HG03135 (cell line): ENCODE measurements around the gene OR51B5.
"Not testable (repeated sequence)": the region's sequence is repeated elsewhere in the genome, so short reads cannot be mapped to it uniquely, and the experiment has no call there.

Source experiments
- ATAC-seq: cut with Tn5 transposase; IDR thresholded peaks from one replicate; pipeline ENCODE4 v1.9.1; 2021; ENCODE audit warnings: mild to moderate bottlenecking, moderate library complexity; ENCODE audit not compliant: unreplicated experiment

Gene OR51B5

DNA sequence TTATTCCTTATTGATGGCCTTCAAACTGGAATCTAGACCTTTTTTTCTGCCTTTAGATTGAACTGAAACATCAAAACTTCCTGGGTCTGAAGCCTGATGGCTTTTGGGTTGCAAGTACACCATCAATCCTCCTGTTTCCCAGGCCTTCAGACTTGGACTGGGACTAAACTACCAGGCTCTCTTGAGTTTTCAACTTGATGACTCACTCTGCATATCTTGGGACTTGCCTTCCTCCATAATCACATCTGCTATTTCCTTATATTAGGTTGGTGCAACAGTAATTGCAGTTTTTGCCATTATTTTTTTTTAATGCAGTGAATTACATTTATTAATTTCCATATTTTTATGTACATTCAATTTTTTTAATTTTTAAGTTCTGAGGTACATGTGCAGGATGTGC is 7.0 kb downstream of the OR51B5 start:
- ATAC-seq: no peak

DNA sequence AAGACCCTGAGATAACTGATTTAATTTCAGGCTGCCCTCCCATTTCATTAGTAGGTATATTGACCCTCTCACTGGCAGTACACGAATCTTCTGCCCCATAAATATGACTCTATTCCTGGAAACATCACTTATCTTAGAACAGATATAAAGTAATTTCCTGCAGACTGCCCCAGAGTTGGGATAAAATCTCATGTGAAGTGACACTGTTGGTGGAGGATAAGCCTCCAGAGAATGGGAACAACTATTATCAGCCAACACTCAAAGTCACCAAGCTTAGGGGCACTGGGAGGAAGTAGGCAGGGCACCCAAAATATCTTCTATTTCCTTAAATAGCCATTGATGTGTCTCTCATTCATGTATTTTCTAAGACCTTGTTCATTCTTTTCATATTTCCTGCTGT is 8.2 kb downstream of the OR51B5 start:
- ATAC-seq: no peak

DNA sequence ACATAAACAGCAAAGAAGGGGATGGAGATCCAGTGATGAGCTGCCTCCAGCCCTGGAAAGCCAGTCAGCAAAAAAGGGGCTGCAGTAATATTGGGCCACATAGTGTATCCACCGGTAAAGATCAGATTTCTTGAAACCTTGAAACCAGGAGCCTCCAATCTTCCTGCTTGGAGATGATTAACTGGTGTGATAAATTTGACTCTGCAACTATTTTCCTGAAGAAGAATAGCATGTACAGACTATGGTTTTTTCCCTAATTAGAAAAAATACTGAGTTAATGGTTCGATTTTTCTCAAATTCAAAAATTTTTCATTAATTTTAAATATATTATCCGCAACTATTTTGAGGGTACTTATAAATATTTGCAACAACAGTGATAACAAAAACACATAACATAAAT is 19.1 kb downstream of the OR51B5 start, which contains the start of gene OR51B2:
Gene OR51B2 (minus strand): TSS at position 101 of the 400 bp plus-strand sequence. CDS start 0 bp downstream, at position 101.
- no peak for ATAC-seq

DNA sequence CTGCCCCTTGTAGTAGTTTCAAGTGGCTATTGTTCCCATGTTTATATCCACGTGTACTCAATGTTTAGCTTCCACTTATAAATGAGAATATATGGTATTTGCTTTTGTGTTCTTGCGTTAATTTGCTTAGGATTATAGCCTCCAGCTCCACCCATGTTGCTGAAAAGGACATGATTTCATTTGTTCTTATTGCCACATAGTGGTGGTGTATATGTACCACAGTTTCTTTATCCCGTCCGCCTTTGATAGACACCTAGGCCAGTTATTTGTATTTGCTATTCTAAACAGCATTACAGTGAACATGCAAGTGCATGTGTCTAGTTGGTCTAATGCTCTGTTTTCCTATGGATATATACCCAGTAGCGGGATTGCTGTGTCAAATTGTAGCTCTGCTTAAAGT is 26.0 kb downstream of the OR51B5 start:
- no peak for ATAC-seq

DNA sequence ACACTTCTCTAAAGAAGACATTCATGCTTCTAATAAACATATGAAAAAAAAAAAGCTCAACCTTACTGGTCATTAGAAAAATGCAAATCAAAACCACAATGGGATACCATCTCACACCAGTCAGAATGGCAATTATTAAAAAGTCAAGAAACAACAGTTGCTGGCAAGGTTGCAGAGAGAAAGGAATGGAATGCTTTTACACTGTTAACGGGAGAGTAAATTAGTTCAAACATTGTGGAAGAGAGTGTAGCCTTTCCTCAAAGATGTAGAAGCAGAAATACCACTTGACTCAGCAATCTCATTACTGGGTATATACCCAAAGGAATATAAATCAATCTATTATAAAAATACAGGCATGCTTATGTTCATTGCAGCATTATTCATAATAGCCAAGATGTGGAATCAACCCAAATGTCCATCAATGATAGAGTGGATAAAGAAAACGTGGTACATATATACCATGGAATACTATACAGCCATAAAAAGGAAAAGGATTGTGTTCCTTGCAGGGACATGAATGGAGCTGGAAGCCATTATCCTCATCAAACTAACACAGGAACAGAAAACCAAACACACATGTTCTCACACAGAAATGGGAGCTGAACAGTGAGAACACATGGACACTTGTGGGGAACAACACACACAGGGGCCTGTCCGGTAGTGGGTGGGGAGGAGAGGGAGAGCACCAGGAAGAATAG is 29.8 kb downstream of the OR51B5 start:
- not testable (repeated sequence) for ATAC-seq

DNA sequence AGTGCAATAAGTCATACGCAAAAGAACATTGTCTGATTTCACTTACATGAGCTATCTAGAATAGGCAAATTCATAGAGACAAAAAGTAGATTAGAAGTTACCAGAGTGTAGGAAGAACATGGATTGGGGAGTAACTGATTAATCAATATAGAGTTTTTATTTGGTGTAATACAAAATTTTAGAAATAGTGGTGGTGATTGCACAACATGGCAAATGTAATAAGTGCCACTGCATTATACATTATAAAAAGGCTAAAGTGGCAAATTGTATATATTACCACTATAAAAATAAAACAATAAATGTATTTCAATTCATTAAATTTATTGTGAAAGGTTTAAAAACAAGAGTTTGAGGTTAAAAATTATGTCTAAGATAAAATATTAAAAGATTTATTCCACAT is 32.9 kb downstream of the OR51B5 start:
- no peak for ATAC-seq

DNA sequence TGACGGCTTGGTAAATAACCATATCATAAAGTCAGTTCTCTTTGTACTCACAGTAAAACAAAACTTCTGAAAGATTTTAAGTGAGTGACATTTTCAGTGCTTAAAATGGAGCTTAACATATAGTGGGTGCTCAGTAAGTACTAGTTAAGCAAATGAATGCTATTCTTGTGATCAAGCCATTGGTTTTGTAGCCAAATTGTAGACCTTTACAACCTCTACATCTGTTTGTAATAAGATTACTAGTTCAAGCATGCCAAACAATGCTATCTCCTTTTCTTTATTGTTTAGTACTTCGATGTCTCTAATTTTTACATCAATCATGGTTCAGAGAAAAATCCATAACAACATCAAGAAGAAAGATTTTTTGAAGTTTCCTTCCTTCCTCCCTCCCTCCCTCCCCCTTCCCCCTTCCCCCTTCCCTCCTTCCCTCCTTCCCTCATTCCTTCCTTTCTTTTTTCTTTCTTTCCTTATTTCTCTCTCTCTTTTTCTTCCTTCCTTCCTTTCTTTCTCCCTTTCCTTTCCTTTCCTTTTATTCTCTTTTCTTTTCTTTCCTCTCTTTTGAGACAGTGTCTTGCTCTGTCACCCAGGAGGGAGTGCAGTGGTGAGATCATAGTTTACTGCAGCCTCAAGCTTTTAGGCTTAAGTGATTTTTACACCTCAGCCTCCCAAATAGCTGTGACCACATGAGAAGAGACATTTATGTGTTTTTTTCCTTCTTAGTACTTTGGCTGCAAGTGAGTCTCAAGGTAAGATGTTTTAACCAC is 35.9 kb downstream of the OR51B5 start:
- ATAC-seq: no peak

DNA sequence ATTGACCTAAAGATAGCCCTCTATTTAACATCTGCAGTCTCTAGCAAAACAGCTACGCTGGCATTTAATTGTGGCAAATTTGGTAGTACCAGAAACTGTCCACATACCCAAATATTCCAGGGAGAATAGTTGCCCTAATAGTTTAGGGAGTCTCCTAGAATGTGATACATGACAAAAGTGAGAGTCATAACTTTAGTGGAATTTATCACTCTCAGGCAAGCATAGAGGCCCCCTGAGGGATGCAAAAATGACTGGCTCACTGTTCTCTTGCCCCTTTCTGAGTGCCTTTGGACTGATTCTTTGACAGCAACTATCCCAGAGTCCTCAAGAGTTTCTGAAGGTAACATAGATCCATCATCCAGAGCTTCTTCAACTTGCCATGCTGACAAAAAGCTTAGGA is 39.3 kb downstream of the OR51B5 start:
- ATAC-seq: no peak

DNA sequence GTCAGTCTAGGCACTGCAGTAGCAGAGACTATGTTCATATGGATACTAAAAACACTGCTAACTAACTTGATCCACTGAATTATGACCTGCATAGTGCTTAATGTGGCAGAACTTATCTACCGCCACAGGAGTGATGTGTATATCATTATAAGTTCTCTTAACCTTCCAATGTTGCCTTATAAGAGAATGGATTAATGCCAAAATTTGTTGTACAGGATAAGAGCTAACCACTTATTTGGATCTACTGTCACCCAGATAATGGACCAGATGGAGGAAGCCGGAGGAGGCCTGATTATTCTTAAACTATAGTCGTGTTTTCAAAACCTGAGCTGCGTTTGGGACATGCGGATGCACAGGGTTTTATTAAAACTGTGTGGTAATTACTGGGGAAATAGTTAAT is 39.7 kb downstream of the OR51B5 start:
- ATAC-seq: no peak

DNA sequence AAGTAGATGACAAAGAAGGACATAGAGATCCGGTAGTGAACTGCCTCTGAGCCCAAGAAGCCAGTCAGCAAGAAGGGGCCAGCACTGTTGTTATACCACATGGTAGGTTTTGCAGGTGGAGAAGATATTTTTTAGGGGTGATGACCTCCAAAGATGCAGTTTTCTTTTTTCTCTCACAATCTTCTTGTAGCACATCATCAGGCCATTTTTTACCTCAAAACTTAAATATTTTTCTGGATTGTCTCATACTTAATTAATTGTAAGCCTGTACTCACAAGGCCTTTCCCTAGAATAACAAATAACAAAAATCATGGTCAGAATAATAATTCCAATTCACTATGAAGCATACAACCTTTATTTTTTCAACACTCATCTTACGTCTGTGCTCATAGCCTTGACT is 41.5 kb downstream of the OR51B5 start, which contains the start of gene OR51B4:
Gene OR51B4 (minus strand): TSS at position 101 of the 400 bp plus-strand sequence. CDS start 0 bp downstream, at position 101.
- ATAC-seq: no peak

DNA sequence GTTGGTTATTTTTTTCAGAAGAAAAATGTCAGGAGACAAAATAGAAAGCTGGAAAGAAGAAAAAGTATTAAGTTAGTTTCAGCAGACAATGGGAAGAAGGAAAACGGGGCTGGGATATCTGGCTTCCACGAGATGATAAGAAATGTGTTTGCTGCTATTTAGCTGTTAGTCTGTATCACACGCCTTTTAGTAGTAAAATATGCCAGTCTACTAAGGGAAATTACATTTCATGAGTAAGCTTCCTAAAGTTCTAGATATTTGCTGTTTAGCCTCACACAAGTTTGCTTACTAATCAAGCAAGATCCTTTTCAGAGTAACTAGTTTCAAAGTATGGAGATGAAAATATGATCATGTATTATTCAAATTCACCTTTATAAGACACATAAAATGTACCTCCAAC is 43.1 kb downstream of the OR51B5 start:
- no peak for ATAC-seq

DNA sequence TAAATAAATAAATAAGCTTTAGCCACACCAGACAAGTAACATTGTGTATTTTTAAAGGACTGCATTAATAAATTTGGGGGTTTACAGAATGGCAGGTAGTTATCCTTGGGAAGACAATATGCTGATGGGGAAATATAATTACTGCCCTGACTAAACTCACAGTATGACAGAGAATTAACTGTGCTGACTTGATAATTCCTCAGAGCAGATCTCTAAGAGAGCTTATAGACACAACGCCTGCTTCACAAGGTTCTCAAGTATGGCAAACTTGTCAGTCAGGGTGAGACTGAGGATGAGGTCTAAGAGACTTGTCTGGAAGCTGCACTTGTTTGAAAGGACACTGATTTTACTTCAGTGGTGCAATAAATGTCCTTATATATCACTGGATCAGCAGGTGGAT is 44.9 kb downstream of the OR51B5 start:
- ATAC-seq: no peak

DNA sequence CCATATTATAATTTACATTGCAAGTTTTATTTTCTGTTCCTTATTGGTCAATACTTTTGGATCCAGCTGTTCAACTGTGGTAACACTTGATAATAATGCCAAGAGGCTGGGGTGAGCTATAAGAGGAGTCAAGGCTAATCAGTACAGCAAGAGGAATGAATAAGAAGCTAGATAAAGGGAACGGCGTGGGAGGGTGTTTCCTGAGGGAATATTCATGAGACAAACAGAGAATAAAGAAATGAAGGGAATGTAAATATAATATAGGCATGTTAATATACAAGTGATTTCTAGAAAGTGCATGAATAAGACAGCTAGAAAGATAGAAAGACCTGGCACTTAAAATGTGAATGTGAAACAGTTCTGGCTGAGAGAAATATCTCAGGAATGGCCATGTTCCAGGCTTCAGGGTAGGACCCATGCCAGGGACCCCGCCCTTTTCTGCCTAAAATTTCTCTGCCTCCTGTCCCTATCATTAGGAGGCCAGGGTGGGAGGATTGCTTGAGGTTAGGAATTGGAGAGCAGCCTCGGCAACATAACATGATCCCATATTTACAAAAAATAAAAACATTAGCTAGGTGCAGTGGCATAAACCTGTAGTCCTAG is 45.5 kb downstream of the OR51B5 start:
- no peak for ATAC-seq

DNA sequence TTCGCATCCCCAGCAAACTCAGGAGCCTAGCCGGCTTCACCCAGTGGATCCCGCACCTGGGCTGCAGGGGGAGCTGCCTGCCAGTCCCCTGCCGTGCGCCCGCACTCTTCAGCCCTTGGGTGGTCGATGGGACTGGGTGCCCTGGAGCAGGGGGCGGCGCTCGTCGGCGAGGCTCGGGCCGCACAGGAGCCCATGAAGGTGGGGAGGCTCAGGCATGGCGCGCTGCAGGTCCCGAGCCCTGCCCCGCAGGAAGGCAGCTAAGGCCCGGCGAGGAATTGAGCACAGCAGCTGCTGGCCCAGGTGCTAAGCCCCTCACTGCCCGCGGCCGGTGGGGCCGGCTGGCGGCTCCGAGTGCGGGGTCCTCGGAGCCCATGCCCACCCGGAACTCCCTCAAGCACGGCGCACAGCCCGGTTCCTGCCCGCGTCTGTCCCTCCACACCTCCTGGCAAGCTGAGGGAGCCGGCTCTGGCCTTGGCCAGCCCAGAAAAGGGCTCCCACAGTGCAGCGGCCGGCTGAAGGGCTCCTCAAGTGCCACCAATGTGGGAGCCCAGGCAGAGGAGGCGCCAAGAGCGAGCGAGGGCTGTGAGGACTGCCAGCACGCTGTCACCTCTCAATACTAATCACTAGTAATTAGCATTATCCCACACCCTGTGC is 48.9 kb downstream of the OR51B5 start:
- not testable (repeated sequence) for ATAC-seq

DNA sequence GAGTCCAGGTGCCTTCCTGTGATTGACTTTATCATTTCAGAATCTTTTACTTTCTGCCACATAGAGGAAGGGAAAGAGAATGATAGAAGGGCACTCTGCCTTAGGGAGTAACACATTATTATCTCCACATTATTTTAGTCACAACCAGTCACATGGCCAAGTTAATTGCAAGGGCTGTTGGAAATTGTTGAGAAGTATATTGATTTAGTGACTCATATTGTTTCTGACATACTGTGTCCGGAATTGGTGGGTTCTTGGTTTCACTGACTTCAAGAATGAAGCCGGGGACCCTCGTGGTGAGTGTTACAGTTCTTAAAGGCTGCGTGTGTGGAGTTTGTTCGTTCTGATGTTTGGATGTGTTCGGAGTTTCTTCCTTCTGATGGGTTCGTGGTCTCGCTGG is 50.3 kb downstream of the OR51B5 start:
- ATAC-seq: no peak
